BJ (cell line): ENCODE data around the gene THUMPD3. TPM values are rescaled to one million over a fixed set of nuclear protein-coding genes. Genes with fewer than 3 reads are reported as not detected.

Experiments used
- CTCF ChIA-PET: fragments of 350-600 bp; formaldehyde crosslinking; extraction: SDS; loops from one replicate; lab custom pipeline; 2021; ENCODE audit warnings: antibody characterized with exemption, inconsistent platforms; lab: Yijun Ruan, JAX
- POLR2A ChIA-PET: fragments of 300-600 bp; sonication (Branson Sonifier 250); formaldehyde crosslinking; extraction: SDS; loops from one replicate; lab custom pipeline; 2021; ENCODE audit warnings: antibody characterized with exemption; lab: Charles Lee
- DNase-seq: peaks from one replicate; pipeline ENCODE4 v3.0.0-alpha.2; 2011; ENCODE audit warnings: low read depth
- H3K27me3 ChIP-seq: 2 replicates; pipeline ENCODE4 v1.6.0; 2011; ENCODE audit warnings: low read length; ENCODE audit not compliant: control insufficient read depth, insufficient read depth
- H3K36me3 ChIP-seq: 2 replicates; pipeline ENCODE4 v1.5.1; 2011; ENCODE audit warnings: low read length; ENCODE audit not compliant: control insufficient read depth, insufficient read depth
- H3K4me3 ChIP-seq: 2 replicates; pipeline ENCODE4 v1.5.1; 2011; ENCODE audit warnings: low read depth, mild to moderate bottlenecking, control low read depth, low read length
- CTCF ChIP-seq: IDR thresholded peaks from 2 replicates; pipeline ENCODE4 v1.5.1; 2011; ENCODE audit warnings: low read depth, mild to moderate bottlenecking, control low read depth, inconsistent platforms, low read length, moderate library complexity; ENCODE audit not compliant: insufficient read depth
- polyA plus RNA-seq: library from polyadenylated mRNA; depleted of rRNA; stranded (reverse); fragments of >200 nt; gene quantifications from 2 replicates; pipeline ENCODE4 v1.2.3, GENCODE V29; 2011

THUMPD3 gene
- polyA plus RNA-seq, 1 experiment, result 18.2 TPM

GRCh38 chr3:9327578-9327977 is 35.3 kb upstream of the THUMPD3 start:
- H3K27me3 ChIP-seq, result no peaks in the 10 kb centered on the region
- no peak overlapping the region for H3K4me3 ChIP-seq
- H3K36me3 ChIP-seq, result no peaks in the 10 kb centered on the region
- ChIA-PET CTCF (interaction anchor here (0.5 to 1.2 kb wide), 2 partner anchors 26 to 184 kb away, joined by 5 read pairs; no protein-coding TSS in a partner anchor), POLR2A (no interaction called here)
- TF ChIP-seq CTCF, result no peak
- DNase-seq, result no peak

GRCh38 chr3:9330166-9330703 is 32.6 kb upstream of the THUMPD3 start:
- H3K4me3 ChIP-seq, result no peak overlapping the region
- H3K27me3 ChIP-seq, result peaks cover 3% of the 10 kb centered on the region
- ChIA-PET CTCF (interaction anchor here (1.0 to 1.7 kb wide), 3 partner anchors 8 to 174 kb away, joined by 3 to 4 read pairs (median 3); no protein-coding TSS in a partner anchor), POLR2A (no interaction called here)
- TF ChIP-seq CTCF, result no peak
- no peaks in the 10 kb centered on the region for H3K36me3 ChIP-seq
- DNase-seq, result no peak

GRCh38 chr3:9331171-9331570 is 31.7 kb upstream of the THUMPD3 start:
- Histone ChIP-seq H3K27me3 (peaks cover 3% of the 10 kb centered on the region), H3K4me3 (no peak overlapping the region), H3K36me3 (no peaks in the 10 kb centered on the region)
- ChIA-PET POLR2A (no interaction called here), CTCF (interaction anchor here (0.6 to 1.7 kb wide), 2 partner anchors 8 to 92 kb away, joined by 3 to 4 read pairs; no protein-coding TSS in a partner anchor)
- TF ChIP-seq CTCF, result no peak
- DNase-seq, result no peak

GRCh38 chr3:9332250-9333030 is 30.4 kb upstream of the THUMPD3 start:
- Histone ChIP-seq H3K27me3 (peaks cover 3% of the 10 kb centered on the region), H3K4me3 (no peak overlapping the region), H3K36me3 (no peaks in the 10 kb centered on the region)
- ChIA-PET POLR2A (no interaction called here), CTCF (interaction anchor here (1.0 kb wide), 1 partner anchor 29 kb away, joined by 3 read pairs; no protein-coding TSS in a partner anchor)
- no peak for TF ChIP-seq CTCF
- no peak for DNase-seq

GRCh38 chr3:9339761-9340471 is 22.9 kb upstream of the THUMPD3 start:
- Histone ChIP-seq H3K4me3 (no peak overlapping the region), H3K27me3 (no peaks in the 10 kb centered on the region), H3K36me3 (no peaks in the 10 kb centered on the region)
- POLR2A ChIA-PET, result no interaction called here
- CTCF ChIA-PET, result interaction anchor here (1.2 to 1.7 kb wide), 2 partner anchors 9 to 12 kb away, joined by 4 read pairs; no protein-coding TSS in a partner anchor
- TF ChIP-seq CTCF, result no peak
- no peak for DNase-seq
